ENCODE measurements around the gene SMCR8. TPM values are rescaled to one million over a fixed set of nuclear protein-coding genes. Genes with fewer than 3 reads are reported as not detected.

Gene SMCR8
- total and polyA plus RNA-seq, 2 of the 13 experiments (the other 11 are each of a cell fraction or from before 2014, with no cell fraction given), result 7.6 to 11.8 TPM

- TF ChIP-seq SALL1 (CRISPR knock-in tag; IDR thresholded peaks at IDR 0.05) (peak; percentile 64), KDM6A (CRISPR knock-in tag; IDR thresholded peaks at IDR 0.05; ENCODE audit: low read depth) (no peak), KDM4B (CRISPR knock-in tag; IDR thresholded peaks at IDR 0.05) (0 out of 2 replicates have a peak, but pooled peaks have one; percentile 38), MIXL1 (CRISPR knock-in tag; IDR thresholded peaks at IDR 0.05) (no peak; the same call in 1 of the 2 replicates), TBP (CRISPR knock-in tag; IDR thresholded peaks at IDR 0.05) (no peak), TARDBP (CRISPR knock-in tag; IDR thresholded peaks at IDR 0.05) (peak; percentile 82), ZBTB14 (CRISPR knock-in tag; IDR thresholded peaks at IDR 0.05) (peak; percentile 86), AHDC1 (CRISPR knock-in tag; IDR thresholded peaks at IDR 0.05; ENCODE audit: borderline replicate concordance) (no peak), STAG1 (CRISPR knock-in tag; IDR thresholded peaks at IDR 0.05) (no peak), NFRKB (IDR thresholded peaks at IDR 0.05) (peak; percentile 29; the same call in 1 of the 2 replicates), YEATS4 (CRISPR knock-in tag; IDR thresholded peaks at IDR 0.05; ENCODE audit: borderline replicate concordance) (peak; percentile 90; the same call in 1 of the 2 replicates), ZNF256 (CRISPR knock-in tag; conservative IDR thresholded peaks at IDR 0.05) (0 out of 2 replicates have a peak, but pooled peaks have one; percentile 72), ZNF34 (CRISPR knock-in tag; IDR thresholded peaks at IDR 0.05; ENCODE audit: borderline replicate concordance) (no peak), HNF4G (IDR thresholded peaks at IDR 0.05; ENCODE audit: borderline replicate concordance, low read depth, low read length) (no peak), HNF4G (CRISPR knock-in tag; IDR thresholded peaks at IDR 0.05; ENCODE audit: borderline replicate concordance, low read depth) (no peak; the same call in 1 of the 2 replicates), ZNF768 (CRISPR knock-in tag; IDR thresholded peaks at IDR 0.05) (peak; percentile 68), ATM (IDR thresholded peaks at IDR 0.05; ENCODE audit: borderline replicate concordance) (no peak), TEAD2 (CRISPR knock-in tag; IDR thresholded peaks at IDR 0.05) (no peak), RXRA (CRISPR knock-in tag; IDR thresholded peaks at IDR 0.05) (peak; percentile 56), ISL2 (CRISPR knock-in tag; IDR thresholded peaks at IDR 0.05) (no peak), KDM2A (CRISPR knock-in tag; IDR thresholded peaks at IDR 0.05; ENCODE audit: borderline replicate concordance, low read depth) (peak; percentile 62; the same call in 1 of the 2 replicates), ZBTB26 (CRISPR knock-in tag; IDR thresholded peaks at IDR 0.05; ENCODE audit: borderline replicate concordance) (no peak; the same call in 1 of the 2 replicates), ZNF30 (CRISPR knock-in tag; IDR thresholded peaks at IDR 0.05) (no peak), HMG20A (CRISPR knock-in tag; IDR thresholded peaks at IDR 0.05; ENCODE audit: borderline replicate concordance) (no peak), TEAD3 (CRISPR knock-in tag; optimal IDR thresholded peaks at IDR 0.05; ENCODE audit: borderline replicate concordance) (no peak)
Measured at GRCh38 chr17:18314731-18315561, at the start of gene SMCR8, which contains the start of gene TOP3A (continued).
